ENCODE results near the gene TMEM106A. TPM values are rescaled to one million over a fixed set of nuclear protein-coding genes. Genes with fewer than 3 reads are reported as not detected.
A peak's percentile ranks its signal among the peaks of the same experiment; 100 is the strongest.
"Not testable (repeated sequence)": the region's sequence is repeated elsewhere in the genome, so short reads cannot be mapped to it uniquely, and the experiment has no call there.

Gene TMEM106A
- total and polyA plus RNA-seq, 8 donors = 0.85 to 82.3 (median 4.0) TPM; not detected in 1

DNA sequence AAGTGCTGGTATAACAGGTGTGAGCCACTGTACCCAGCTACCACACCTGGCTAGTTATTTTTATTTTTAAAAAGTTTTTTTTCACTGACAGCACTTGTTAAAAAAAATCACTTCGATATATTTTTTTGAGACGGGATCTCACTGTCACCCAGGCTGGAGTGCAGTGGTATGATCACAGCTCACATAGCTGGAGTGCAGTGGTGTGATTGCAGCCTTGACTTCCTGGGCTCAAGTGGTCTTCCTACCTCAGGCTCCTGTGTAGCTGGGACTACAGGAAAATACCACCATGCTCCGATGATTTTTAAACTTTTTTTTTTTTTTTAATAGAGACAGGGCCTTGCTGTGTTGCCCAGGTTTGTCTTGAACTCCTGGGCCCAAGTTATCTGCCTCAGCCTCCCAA is 27.8 kb upstream of the TMEM106A start:
- Histone ChIP-seq H3K9me3 (no peaks in the 10 kb centered on the region), H3K36me3 (peaks cover 49 to 100% (median 99%) of the 10 kb centered on the region in 4 donors), H3K27ac (no peak overlapping the region), H3K4me3 (no peak overlapping the region), H3K4me1 (peaks cover 0 to 9% (median 2%) of the 10 kb centered on the region in 4 donors), H3K27me3 (no peaks in the 10 kb centered on the region)
- no peak for DNase-seq
- TF ChIP-seq, protein P1, sequence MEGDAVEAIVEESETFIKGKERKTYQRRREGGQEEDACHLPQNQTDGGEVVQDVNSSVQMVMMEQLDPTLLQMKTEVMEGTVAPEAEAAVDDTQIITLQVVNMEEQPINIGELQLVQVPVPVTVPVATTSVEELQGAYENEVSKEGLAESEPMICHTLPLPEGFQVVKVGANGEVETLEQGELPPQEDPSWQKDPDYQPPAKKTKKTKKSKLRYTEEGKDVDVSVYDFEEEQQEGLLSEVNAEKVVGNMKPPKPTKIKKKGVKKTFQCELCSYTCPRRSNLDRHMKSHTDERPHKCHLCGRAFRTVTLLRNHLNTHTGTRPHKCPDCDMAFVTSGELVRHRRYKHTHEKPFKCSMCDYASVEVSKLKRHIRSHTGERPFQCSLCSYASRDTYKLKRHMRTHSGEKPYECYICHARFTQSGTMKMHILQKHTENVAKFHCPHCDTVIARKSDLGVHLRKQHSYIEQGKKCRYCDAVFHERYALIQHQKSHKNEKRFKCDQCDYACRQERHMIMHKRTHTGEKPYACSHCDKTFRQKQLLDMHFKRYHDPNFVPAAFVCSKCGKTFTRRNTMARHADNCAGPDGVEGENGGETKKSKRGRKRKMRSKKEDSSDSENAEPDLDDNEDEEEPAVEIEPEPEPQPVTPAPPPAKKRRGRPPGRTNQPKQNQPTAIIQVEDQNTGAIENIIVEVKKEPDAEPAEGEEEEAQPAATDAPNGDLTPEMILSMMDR (IDR thresholded peaks at IDR 0.05) = no peak
- TF ChIP-seq POLR2AphosphoS5 (IDR thresholded peaks at IDR 0.05) (no peak), POLR2A (IDR thresholded peaks at IDR 0.05) (no peak), EP300 (IDR thresholded peaks at IDR 0.05) (no peak)
- WGBS, 5 donors = 90 to 95% (median 94%) methylated on average over 3 of the region's 3 CpGs
- intact Hi-C loops (cut with DNase I; ENCODE audit: low total_unique reads) = no loop called here

- H3K36me3 ChIP-seq = peaks cover 55 to 100% (median 99%) of the 10 kb centered on the region in 4 donors
- WGBS, 5 donors = 89 to 95% (median 92%) methylated on average over 5 of the region's 5 CpGs
- DNase-seq; H3K4me3 ChIP-seq; H3K27me3 ChIP-seq; intact Hi-C loops (cut with DNase I; ENCODE audit: low total_unique reads); H3K4me1 ChIP-seq; H3K9me3 ChIP-seq; H3K27ac ChIP-seq: not testable (repeated sequence)
Observed at GRCh38 chr17:43186656-43187055, 25.0 kb upstream of the TMEM106A start.

GRCh38 chr17:43193251-43193650 is 18.4 kb upstream of the TMEM106A start:
- Histone ChIP-seq H3K4me1 (no peaks in the 10 kb centered on the region), H3K36me3 (peaks cover 96 to 100% (median 100%) of the 10 kb centered on the region in 4 donors), H3K27me3 (no peaks in the 10 kb centered on the region), H3K9me3 (no peaks in the 10 kb centered on the region), H3K27ac (no peak overlapping the region), H3K4me3 (no peak overlapping the region)
- intact Hi-C loops (cut with DNase I; ENCODE audit: low total_unique reads) = no loop called here
- WGBS, 5 donors = 87 to 94% (median 91%) methylated on average over 5 of the region's 5 CpGs
- TF ChIP-seq EP300 (IDR thresholded peaks at IDR 0.05) = no peak
- no peak for TF ChIP-seq POLR2AphosphoS5 (IDR thresholded peaks at IDR 0.05)
- TF ChIP-seq, protein P1 (IDR thresholded peaks at IDR 0.05) = no peak
- no peak for TF ChIP-seq POLR2A (IDR thresholded peaks at IDR 0.05)
- no peak for DNase-seq

DNA sequence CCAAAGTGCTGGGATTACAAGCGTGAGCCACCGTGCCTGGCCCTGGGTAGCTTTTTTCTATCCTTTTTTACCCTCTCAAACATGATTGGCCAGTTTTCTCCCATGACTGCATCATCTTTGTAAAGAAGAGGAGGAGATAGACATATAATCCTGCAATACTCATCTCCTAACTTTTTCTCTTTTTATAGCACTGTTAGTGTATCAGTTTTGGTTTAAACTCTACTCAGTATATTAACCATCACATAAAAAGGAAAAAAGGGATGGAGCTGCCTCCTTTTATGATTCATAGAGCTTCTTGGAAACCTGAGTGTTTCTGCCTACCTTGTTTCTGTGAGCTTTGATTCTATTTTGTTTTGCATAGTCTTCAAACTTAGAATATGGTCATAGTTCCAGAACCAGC is 12.0 kb upstream of the TMEM106A start:
- TF ChIP-seq POLR2AphosphoS5 (IDR thresholded peaks at IDR 0.05) = no peak
- TF ChIP-seq, protein P1 (IDR thresholded peaks at IDR 0.05) = no peak
- no peaks in the 10 kb centered on the region for H3K27me3 ChIP-seq
- 88 to 95% (median 93%) methylated on average over 2 of the region's 2 CpGs for WGBS, 5 donors
- intact Hi-C loops (cut with DNase I; ENCODE audit: low total_unique reads) = no loop called here
- H3K36me3 ChIP-seq = peaks cover 96 to 100% (median 100%) of the 10 kb centered on the region in 4 donors
- DNase-seq = no peak
- no peaks in the 10 kb centered on the region for H3K9me3 ChIP-seq
- no peaks in the 10 kb centered on the region for H3K4me1 ChIP-seq
- no peak overlapping the region for H3K27ac ChIP-seq
- no peak overlapping the region for H3K4me3 ChIP-seq

DNA sequence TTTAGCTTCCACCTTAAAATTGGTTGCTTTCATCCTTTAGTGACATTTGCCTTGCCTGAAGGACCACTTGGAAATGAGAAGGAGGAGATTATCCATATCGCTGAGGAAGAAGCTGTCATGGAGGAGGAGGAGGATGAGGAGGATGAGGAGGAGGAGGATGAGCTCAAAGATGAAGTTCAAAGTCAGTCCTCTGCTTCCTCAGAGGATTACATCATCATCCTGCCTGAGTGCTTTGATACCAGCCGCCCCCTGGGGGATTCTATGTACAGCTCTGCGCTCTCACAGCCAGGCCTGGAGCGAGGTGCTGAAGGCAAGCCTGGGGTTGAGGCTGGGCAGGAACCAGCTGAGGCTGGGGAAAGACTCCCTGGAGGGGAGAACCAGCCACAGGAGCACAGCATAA is 11.5 kb upstream of the TMEM106A start:
- H3K27me3 ChIP-seq = no peaks in the 10 kb centered on the region

GRCh38 chr17:43203013-43203412 is 8.7 kb upstream of the TMEM106A start:
- H3K4me3 ChIP-seq; H3K27me3 ChIP-seq; intact Hi-C loops (cut with DNase I; ENCODE audit: low total_unique reads); H3K4me1 ChIP-seq; H3K9me3 ChIP-seq: not testable (repeated sequence)
- Histone ChIP-seq H3K36me3 (peaks cover 85 to 100% (median 100%) of the 10 kb centered on the region in 4 donors), H3K27ac (peak overlapping the region in 1 of 5 donors; percentile 32)
- peak in 1 of 2 donors; percentile 67 for DNase-seq
- 93 to 96% (median 95%) methylated on average over 3 of the region's 3 CpGs for WGBS, 5 donors

More for the DNA sequence above, 11.5 kb upstream of the TMEM106A start:
- DNase-seq = no peak
- H3K4me3 ChIP-seq = no peak overlapping the region
- intact Hi-C loops (cut with DNase I; ENCODE audit: low total_unique reads) = no loop called here
- TF ChIP-seq POLR2A (IDR thresholded peaks at IDR 0.05) (no peak), EP300 (IDR thresholded peaks at IDR 0.05) (no peak), POLR2AphosphoS5 (IDR thresholded peaks at IDR 0.05) (no peak)
- TF ChIP-seq, protein P1 (IDR thresholded peaks at IDR 0.05) = no peak
- peaks cover 96 to 100% (median 100%) of the 10 kb centered on the region in 4 donors for H3K36me3 ChIP-seq
- H3K4me1 ChIP-seq = no peaks in the 10 kb centered on the region
- no peak overlapping the region for H3K27ac ChIP-seq
- 90 to 97% (median 95%) methylated on average over 4 of the region's 4 CpGs for WGBS, 5 donors
- no peaks in the 10 kb centered on the region for H3K9me3 ChIP-seq

Measured in stomach (tissue), 9 donors.